Activated gamma-delta T cell (primary cell): Measurements from ENCODE around the gene AUNIP.
"Not testable (repeated sequence)": the region's sequence is repeated elsewhere in the genome, so short reads cannot be mapped to it uniquely, and the experiment has no call there.

Experiments
- DNase-seq: peaks from one replicate; lab custom pipeline; 2025; lab: John Stamatoyannopoulos, UW

Gene AUNIP

GRCh38 chr1:25866288-25866687, 7.0 kb upstream of the AUNIP start:
- no peak for DNase-seq

- no peak for DNase-seq
Observed at GRCh38 chr1:25864434-25864833, 5.2 kb upstream of the AUNIP start.

GRCh38 chr1:25863486-25864262, 4.4 kb upstream of the AUNIP start:
- no peak for DNase-seq

- no peak for DNase-seq
Observed at GRCh38 chr1:25862785-25863485, 3.7 kb upstream of the AUNIP start.

GRCh38 chr1:25861316-25862286, 2.3 kb upstream of the AUNIP start:
- DNase-seq, result no peak

- DNase-seq, result no peak
Observed at GRCh38 chr1:25858494-25858893, 763 bp downstream of the AUNIP start.

- DNase-seq, result no peak
Observed at GRCh38 chr1:25856856-25857255, 2.4 kb downstream of the AUNIP start.

- DNase-seq, result no peak
Observed at GRCh38 chr1:25854554-25854953, 4.7 kb downstream of the AUNIP start.

- no peak for DNase-seq
Observed at GRCh38 chr1:25848531-25848930, 10.7 kb downstream of the AUNIP start.

GRCh38 chr1:25847929-25848328, 11.3 kb downstream of the AUNIP start:
- no peak for DNase-seq

GRCh38 chr1:25845664-25846063, 13.6 kb downstream of the AUNIP start:
- no peak for DNase-seq

- no peak for DNase-seq
Observed at GRCh38 chr1:25844536-25845337, 14.5 kb downstream of the AUNIP start.

- no peak for DNase-seq
Observed at GRCh38 chr1:25843483-25843882, 15.8 kb downstream of the AUNIP start.

- not testable (repeated sequence) for DNase-seq
Observed at GRCh38 chr1:25839808-25840207, 19.4 kb downstream of the AUNIP start.

GRCh38 chr1:25837262-25837875, 21.9 kb downstream of the AUNIP start:
- DNase-seq, result no peak

- DNase-seq, result no peak
Observed at GRCh38 chr1:25836695-25837094, 22.6 kb downstream of the AUNIP start.

GRCh38 chr1:25834894-25835293, 24.4 kb downstream of the AUNIP start:
- DNase-seq, result no peak

GRCh38 chr1:25833158-25833557, 26.1 kb downstream of the AUNIP start:
- no peak for DNase-seq

- no peak for DNase-seq
Observed at GRCh38 chr1:25832336-25833037, 26.8 kb downstream of the AUNIP start.

- no peak for DNase-seq
Observed at GRCh38 chr1:25831569-25832196, 27.6 kb downstream of the AUNIP start.
